ENCODE measurements around the gene SAP30L.
A peak's percentile ranks its signal among the peaks of the same experiment; 100 is the strongest.

Gene SAP30L

GRCh38 chr5:154445422-154446194 lies at the start of gene SAP30L:
SAP30L (plus strand) TSS chr5:154445997; CDS start chr5:154446605, 608 bp downstream.
- peak; percentile 98 for DNase-seq

- no peak for DNase-seq
Measured at GRCh38 chr5:154396128-154396527, 49.7 kb upstream of the SAP30L start.

GRCh38 chr5:154397652-154398406 lies 48.0 kb upstream of the SAP30L start:
- DNase-seq, result no peak

GRCh38 chr5:154400678-154401077 lies 45.1 kb upstream of the SAP30L start:
- no peak for DNase-seq

GRCh38 chr5:154401355-154401754 lies 44.4 kb upstream of the SAP30L start:
- DNase-seq, result no peak

- no peak for DNase-seq
Measured at GRCh38 chr5:154401931-154402330, 43.9 kb upstream of the SAP30L start.

- no peak for DNase-seq
Measured at GRCh38 chr5:154402611-154403010, 43.2 kb upstream of the SAP30L start.

- DNase-seq, result no peak
Measured at GRCh38 chr5:154403234-154403633, 42.6 kb upstream of the SAP30L start.

GRCh38 chr5:154403776-154404387 lies 41.9 kb upstream of the SAP30L start:
- DNase-seq, result no peak

- peak; percentile 92 for DNase-seq
Measured at GRCh38 chr5:154405078-154405792, 40.6 kb upstream of the SAP30L start.

GRCh38 chr5:154406231-154406630 lies 39.6 kb upstream of the SAP30L start:
- no peak for DNase-seq

GRCh38 chr5:154406826-154407225 lies 39.0 kb upstream of the SAP30L start:
- no peak for DNase-seq

- DNase-seq, result no peak
Measured at GRCh38 chr5:154408811-154409210, 37.0 kb upstream of the SAP30L start.

GRCh38 chr5:154409230-154409840 lies 36.5 kb upstream of the SAP30L start:
- DNase-seq, result no peak

GRCh38 chr5:154410008-154410407 lies 35.8 kb upstream of the SAP30L start:
- DNase-seq, result no peak

- DNase-seq, result no peak
Measured at GRCh38 chr5:154410786-154411185, 35.0 kb upstream of the SAP30L start.

- no peak for DNase-seq
Measured at GRCh38 chr5:154411338-154411737, 34.5 kb upstream of the SAP30L start.

GRCh38 chr5:154412316-154412715 lies 33.5 kb upstream of the SAP30L start:
- DNase-seq, result no peak

- no peak for DNase-seq
Measured at GRCh38 chr5:154412925-154413324, 32.9 kb upstream of the SAP30L start.

GRCh38 chr5:154415114-154415513 lies 30.7 kb upstream of the SAP30L start:
- DNase-seq, result no peak

- DNase-seq, result no peak
Measured at GRCh38 chr5:154418344-154418820, 27.4 kb upstream of the SAP30L start.

GRCh38 chr5:154419236-154419635 lies 26.6 kb upstream of the SAP30L start:
- DNase-seq, result no peak

GRCh38 chr5:154421868-154422267 lies 23.9 kb upstream of the SAP30L start:
- no peak for DNase-seq
